NCI-H187 treated with DMSO at 0.1 percent for 48 hours (cell line): ENCODE data around the gene DLG1.
A peak's percentile ranks its signal among the peaks of the same experiment; 100 is the strongest.

ENCODE experiments used
- DNase-seq: peaks from one replicate; lab custom pipeline; 2025; lab: John Stamatoyannopoulos, UW

The DLG1 gene

GRCh38 chr3:197029511-197030167 is 268.8 kb downstream of the DLG1 start, which contains the start of gene MELTF:
Gene MELTF (minus strand): TSS chr3:197029817. CDS start chr3:197029702, 115 bp downstream.
- DNase-seq = no peak

GRCh38 chr3:197028728-197029510 is 269.5 kb downstream of the DLG1 start:
- DNase-seq = no peak

- no peak for DNase-seq
Observed at GRCh38 chr3:197027896-197028727, 270.3 kb downstream of the DLG1 start.

GRCh38 chr3:197027151-197027895 is 271.1 kb downstream of the DLG1 start:
- no peak for DNase-seq

GRCh38 chr3:197026481-197026866 is 271.9 kb downstream of the DLG1 start:
- DNase-seq = no peak

- no peak for DNase-seq
Observed at GRCh38 chr3:197025736-197026480, 272.5 kb downstream of the DLG1 start.

GRCh38 chr3:197024881-197025735 is 273.3 kb downstream of the DLG1 start:
- DNase-seq = no peak

GRCh38 chr3:197023998-197024651 is 274.3 kb downstream of the DLG1 start:
- no peak for DNase-seq

GRCh38 chr3:197023241-197023997 is 275.0 kb downstream of the DLG1 start:
- peak; percentile 72 for DNase-seq

- no peak for DNase-seq
Observed at GRCh38 chr3:197022405-197023231, 275.8 kb downstream of the DLG1 start.

- DNase-seq = no peak
Observed at GRCh38 chr3:197021729-197022404, 276.5 kb downstream of the DLG1 start.

GRCh38 chr3:197021231-197021630 is 277.2 kb downstream of the DLG1 start:
- no peak for DNase-seq

- no peak for DNase-seq
Observed at GRCh38 chr3:197019535-197019934, 278.9 kb downstream of the DLG1 start.

- DNase-seq = no peak
Observed at GRCh38 chr3:197019021-197019420, 279.4 kb downstream of the DLG1 start.

GRCh38 chr3:197017003-197017402 is 281.4 kb downstream of the DLG1 start:
- DNase-seq = no peak

- no peak for DNase-seq
Observed at GRCh38 chr3:197015790-197016736, 282.3 kb downstream of the DLG1 start.
